GM12873 (cell line): Measurements from ENCODE around the gene DSCAM.

Experiments
- CTCF ChIP-seq: IDR thresholded peaks from 2 replicates; pipeline ENCODE4 v1.5.1; 2012; ENCODE audit warnings: low read depth, mild to moderate bottlenecking, moderate library complexity, low read length, control low read depth; ENCODE audit not compliant: insufficient read depth; ENCODE audit errors: missing control alignments

Gene DSCAM

GRCh38 chr21:40080385-40080784 lies 766.6 kb downstream of the DSCAM start:
- no peak for TF ChIP-seq CTCF

DNA sequence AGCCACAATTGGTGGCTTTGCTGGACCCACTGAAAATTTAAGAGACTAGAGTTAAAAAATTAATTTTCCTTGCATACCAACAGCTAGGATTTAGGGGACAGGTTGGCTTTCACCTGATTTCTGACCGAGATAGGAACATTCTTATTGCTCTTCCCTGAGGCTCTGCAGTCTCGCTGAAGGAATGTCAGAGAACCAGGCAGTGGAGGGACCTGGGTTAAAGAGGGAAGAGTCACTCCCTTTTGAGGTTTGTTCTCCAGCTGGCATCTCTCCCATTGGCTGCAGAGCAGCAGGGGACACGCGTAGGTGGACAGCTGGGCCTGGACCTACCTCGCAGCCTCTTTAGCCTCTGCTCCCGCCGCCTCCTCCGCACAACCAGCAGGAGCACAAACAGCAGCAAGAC lies 772.2 kb downstream of the DSCAM start:
- no peak for TF ChIP-seq CTCF

GRCh38 chr21:40074198-40074597 lies 772.8 kb downstream of the DSCAM start:
- TF ChIP-seq CTCF: no peak

GRCh38 chr21:40073642-40074041 lies 773.3 kb downstream of the DSCAM start:
- TF ChIP-seq CTCF: no peak

DNA sequence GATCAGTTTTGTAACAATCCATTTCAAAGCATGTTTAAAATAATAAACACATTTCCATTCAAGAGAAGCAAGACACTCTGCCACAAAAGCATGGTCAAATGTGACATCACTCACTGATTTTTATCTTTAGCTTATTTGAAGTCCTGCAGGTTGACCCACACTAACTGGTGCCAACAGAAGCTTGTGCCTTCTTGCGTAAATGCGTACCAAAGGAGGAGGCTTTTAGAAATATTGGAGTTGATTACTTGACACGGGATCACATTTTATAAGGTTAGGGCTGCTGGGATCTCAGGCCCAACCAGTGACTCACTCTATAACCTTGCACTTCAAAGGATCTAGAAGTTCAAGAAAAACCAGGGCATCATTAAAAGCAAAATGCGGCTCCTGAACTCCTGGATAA lies 776.1 kb downstream of the DSCAM start:
- no peak for TF ChIP-seq CTCF

DNA sequence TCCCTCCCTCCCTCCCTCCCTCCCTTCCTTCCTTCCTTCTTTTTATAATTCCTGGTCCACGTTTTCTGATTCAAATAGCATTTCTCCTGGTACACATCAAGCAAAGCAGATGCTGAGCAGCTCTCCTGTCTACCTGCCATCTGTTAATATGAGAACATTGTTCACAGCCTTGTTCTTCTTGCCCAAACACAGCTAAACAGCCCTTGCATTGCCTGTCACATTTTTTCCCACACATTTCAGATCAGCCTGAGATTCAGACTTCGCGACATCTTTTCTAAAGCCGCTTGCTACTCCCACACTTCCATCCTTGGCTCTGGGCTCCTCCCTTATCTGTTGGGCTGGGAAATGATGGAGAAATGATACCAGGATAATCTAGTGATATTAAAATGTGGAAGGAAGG lies 779.2 kb downstream of the DSCAM start:
- no peak for TF ChIP-seq CTCF

DNA sequence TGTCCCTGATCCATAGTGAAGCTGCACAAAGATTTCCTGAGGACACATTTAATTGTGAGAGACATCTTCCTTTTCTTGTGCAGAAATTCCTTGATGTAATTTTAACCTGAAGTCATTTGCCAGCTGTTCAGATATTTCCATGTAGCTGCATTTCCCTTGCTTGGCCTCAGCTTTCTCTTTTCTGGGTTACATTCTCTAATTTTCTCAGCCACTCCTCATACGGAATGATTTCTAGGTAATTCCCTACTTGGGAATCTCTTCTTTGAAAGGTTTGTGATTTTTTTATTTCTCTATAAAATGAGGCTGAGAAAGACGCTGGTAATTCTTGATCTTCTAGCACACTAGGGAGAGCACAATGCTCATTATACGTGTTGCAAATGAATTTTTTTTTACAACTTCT lies 780.7 kb downstream of the DSCAM start:
- no peak for TF ChIP-seq CTCF
